Stimulated activated CD4-positive, alpha-beta T cell treated with anti-CD3 and anti-CD28 coated beads, Interleukin-4, amount 100 ng/mL, for 4 hours (primary cell): ENCODE data around the gene IFT172.

Experiments used
- DNase-seq, 2 experiments: peaks; one replicate each; pipeline ENCODE4 v3.0.0-alpha.2; 2020

IFT172 gene

DNA sequence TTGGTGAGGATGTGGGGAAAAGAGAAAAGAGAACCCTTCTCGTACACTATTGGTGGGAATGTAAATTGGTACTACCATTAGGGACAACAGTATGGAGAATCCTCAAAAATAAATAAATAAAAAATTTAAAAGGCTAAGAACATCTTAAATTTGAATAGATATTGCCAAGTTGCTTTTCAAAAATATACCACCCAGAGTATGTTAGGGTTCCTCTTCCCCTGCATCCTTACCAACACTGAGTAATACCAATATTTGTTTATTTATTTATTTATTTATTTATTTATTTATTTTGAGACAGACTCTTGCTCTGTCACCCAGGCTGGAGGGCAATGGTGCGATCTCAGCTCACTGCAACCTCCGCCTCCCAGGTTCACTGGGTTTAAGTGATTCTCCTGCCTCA lies 66.6 kb downstream of the IFT172 start:
- DNase-seq, result no peak

DNA sequence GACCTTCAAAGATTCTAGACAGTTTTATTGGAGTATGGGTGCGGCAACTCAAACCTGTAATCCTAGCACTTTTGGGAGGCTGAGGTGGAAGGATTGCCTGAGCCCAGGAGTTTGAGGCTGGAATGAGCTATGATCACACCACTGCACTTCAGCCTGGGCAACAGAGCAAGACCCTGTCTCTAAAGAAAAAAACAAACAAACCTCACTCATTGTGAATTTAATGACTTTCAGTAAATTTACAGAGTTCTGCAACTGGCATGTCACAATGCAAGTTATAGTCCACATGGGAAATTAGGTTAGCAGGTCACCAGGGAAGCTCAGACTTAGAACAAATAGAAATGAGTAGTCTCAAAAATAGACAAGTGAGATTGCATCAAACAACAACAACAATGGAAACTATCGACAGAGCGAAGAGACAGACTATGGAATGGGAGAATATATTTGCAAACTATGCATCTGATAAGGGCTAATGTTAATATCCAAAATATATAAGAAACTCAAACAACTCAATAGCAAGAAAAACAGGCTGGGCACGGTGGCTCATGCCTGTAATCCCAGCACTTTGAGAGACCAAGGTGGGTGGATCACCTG lies 67.8 kb downstream of the IFT172 start:
- no peak for DNase-seq

DNA sequence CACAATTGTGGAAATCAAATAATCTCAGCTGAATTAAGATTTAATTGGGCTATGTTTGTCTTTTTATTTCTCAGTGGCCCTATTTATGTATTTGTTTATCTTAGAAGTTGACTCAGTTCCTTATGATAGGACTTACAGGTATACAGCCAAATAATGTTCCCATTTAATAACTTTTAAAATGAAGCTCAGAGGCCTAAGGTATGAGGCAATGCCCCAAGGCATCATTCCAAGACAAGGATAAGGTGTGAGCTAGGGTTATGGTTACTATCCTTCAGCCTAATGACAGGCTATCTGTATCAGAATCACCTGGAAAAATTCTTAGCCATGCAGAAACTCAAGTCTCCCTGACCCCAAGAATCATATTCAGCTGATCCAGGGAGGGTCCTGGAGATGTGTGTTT lies 68.5 kb downstream of the IFT172 start:
- DNase-seq, result no peak

DNA sequence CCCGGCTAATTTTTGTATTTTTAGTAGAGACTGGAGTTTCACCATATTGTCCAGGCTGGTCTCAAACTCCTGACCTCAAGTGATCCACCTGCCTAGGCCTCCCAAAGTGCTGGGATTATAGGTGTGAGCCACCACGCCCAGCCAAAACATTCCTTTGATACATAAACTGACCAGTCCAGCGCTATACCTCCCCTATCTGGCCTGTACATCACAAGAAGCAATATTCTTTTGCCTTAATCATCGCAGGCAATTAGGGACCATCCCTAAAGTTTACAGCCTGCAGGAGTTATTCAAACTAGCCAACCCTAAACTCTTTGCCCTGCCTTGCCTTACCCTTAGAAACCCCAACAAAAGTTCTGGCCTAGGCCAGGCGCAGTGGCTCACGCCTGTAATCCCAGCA lies 73.4 kb downstream of the IFT172 start:
- no peak for DNase-seq

DNA sequence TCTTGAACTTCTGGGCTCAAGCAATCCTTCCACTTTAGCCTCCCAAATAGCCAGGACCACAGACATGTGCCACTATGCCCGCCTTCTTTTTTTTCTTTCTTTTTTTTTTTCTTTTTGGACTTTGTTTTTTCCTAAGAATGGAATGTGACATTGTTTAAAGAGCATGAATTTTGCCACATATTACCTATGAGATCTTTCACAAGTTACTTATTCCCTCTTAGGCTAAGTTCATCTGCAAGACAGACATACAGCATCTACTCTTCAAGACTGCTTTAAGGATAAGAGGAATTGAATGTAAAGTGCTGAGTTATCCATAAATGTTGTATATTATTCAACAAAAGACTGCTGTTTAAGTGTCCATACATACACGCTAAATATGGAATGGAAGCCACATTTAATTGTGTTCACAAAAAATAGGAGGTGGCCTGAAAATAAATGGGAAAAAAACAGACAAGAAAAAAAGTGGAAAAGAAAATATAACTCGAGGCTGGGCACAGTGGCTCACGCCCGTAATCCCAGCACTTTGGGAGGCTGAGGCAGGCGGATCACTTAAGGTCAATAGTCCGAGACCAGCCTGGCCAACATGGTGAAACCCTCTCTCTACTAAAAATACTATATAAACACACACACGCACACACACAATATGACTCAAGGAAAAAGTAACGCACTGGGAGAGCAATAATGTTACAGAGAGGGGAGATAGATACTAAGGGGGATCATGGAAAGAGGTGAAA lies 77.0 kb downstream of the IFT172 start:
- no peak for DNase-seq

DNA sequence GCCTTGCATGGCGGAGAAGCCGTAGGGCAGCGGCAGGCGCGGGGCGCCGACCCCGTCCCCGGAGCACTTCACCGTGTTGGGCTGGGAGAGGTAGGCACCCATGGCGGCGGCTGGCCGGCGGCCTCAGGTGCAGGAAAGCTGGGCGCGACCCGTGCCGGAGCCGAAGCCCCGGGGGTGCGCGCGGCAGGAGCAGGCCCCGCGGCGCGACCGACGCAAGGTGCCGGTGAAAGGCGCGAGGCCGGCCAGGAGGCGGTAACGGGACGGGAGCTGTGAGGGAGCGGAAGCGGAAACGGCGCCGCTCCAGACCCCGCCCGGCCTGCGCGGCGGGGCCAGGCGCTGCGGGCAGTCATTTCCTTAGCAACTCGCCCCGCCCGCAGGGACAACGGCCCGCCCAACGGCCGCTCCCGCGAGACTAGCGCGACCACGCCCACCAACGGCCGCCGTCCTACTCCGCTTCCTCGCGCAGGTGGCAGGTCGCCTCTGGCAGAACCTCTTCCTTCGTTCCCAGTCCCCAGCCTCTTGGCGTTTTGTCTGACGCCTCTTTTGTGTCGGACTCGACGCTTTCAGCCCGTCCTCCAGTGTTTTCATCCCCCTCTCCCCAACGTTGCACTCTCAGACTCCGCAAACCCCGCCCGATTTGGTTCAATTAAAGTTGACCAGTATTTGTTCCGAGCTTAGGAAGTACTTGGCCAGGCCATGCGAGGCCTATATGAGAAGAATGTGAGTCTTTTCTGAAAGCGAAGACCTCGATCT lies 80.0 kb downstream of the IFT172 start, which contains the start of gene PPM1G:
TSS of gene PPM1G (minus strand) at position 271 of the 753 bp plus-strand sequence. CDS start at position 102, 169 bp downstream.
- DNase-seq, result peak; percentile 94 to 97

DNA sequence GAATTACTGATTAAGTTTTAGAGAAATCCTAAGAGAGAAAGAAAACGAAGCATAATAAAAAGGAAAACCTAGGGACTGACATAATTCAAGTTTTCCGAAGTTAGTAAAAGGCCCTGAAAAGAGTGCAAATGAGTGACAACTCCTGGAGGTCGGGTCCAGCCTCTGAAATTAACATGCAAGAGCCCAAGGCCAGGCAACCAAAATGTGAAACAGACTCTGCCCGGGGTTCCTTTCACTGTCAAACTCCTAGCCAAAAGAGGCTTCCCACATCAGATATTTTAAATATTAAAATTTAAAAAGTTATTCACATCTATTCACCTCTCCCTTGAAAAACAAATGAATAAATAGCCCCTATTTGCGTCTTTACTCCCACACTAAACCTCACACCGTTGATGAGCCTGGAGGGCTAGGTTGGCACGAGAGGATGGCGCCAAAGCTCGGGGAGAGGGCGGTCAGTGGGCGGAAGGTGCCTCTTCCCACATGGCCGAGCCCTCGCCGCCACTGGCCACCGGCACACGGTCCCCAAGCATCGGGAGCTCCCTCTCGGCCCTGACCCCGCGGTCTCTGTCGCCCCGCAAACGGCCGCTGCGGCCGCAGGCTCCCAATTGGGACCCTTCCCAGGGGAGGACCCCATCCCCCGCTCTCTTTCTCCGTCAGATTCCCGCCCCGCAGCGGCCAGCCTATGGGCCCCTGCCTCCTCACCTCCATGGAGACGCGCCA lies 80.8 kb downstream of the IFT172 start:
- DNase-seq, result peak; percentile 12 to 20

DNA sequence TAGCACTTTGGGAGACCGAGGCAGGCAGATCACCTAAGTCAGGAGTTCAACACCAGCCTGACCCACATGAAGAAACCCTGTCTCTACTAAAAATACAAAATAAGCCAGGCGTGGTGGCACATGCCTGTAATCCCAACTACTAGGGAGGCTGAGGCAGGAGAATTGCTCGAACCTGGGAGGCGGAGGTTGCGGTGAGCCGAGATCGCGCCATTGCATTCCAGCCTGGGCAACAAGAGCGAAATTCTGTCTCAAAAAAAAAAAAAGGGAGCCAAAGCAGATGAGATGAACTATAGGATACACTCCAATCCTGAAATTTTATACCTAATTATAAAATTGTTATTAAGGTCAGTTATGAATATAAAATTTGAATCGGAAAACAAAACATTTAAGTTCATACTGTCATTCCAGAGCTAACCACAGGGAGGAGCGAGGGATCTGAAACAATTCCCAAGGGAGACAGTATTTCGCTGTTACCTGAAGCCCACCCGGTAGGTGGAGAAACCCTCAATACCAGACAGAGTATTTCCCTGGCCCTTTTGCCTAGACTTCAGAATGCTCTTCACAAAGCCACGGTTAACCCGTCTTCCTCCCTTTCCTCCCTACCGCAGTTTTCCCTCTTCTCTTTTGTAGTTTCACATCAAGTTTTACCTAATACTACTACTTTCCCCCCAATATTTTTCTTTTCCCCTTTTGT lies 81.6 kb downstream of the IFT172 start:
- no peak for DNase-seq

DNA sequence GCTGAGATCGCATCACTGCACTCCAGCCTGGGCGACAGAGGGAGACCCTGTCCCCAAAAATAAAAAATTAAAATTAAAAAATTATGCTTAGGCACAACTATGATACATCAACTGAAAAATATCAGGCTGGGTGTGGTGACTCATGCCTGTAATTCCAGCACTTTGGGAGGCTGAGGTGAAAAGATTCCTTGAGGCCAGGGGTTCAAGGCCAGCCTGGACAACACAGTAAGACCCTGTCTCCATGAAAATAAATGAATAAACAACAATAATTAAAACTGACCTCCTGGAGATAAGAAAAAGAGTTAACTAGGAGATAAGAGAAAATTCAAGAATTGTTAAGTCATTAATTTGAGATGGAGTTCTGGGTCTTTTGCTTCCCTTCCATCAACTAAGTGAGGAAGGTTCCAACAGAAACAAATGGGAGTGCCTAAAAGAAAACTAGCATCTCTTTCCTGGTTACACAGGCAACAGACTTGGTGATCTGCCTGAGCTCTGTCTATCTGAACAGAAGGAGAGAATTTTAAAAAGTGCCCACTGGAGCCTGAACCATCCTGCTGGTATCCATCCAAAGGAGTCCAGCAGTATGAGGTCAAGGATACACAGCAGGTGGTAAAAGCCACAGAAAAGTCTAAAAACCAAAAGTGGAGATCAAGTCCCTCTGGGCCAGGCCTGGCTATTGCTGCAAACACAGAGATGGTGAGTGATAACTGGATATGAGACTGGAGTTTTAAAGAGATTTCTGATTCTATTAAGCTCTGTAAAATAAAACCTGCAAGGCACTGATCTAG lies 89.0 kb downstream of the IFT172 start:
- no peak for DNase-seq

DNA sequence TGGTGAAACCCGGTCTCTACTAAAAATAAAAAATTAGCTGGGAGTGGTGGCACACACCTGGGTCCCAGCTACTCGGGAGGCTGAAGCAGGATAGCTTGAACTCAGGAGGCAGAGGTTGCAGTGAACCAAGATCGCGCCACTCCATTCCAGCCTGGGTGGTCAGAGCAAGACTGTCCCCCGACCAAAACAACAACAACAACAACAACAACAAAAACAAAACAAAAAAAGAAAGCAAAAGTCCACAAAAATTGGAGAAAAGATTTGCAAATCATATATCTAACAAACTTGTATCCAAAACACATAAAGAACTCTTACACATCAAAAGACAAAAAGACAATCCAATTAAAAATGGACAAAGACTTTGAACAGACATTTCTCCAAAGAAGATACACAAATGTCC lies 90.6 kb downstream of the IFT172 start:
- DNase-seq, result no peak
